Fibroblast of villous mesenchyme (primary cell): ENCODE measurements around the gene ANO2. TPM values are rescaled to one million over a fixed set of nuclear protein-coding genes. Genes with fewer than 3 reads are reported as not detected.

Experiments
- DNase-seq: peaks from one replicate; pipeline ENCODE4 v3.0.0-alpha.2; 2010; ENCODE audit warnings: low read depth
- H3K4me3 ChIP-seq: 2 replicates; pipeline ENCODE4 v1.5.1; 2011; ENCODE audit warnings: low read depth, mild to moderate bottlenecking, low read length
- total RNA-seq: library from RNA; depleted of rRNA; stranded (reverse); fragments of >200 nt; gene quantifications from 2 replicates; pipeline ENCODE4 v1.2.3, GENCODE V29; 2012
- TF ChIP-seq, protein P1 (sequence below): IDR thresholded peaks from 2 replicates; pipeline ENCODE4 v1.5.1; 2012; ENCODE audit warnings: low read depth, mild to moderate bottlenecking, low read length; ENCODE audit not compliant: insufficient read depth

ANO2 gene
- total RNA-seq, 1 donor = 0.43 TPM

DNA sequence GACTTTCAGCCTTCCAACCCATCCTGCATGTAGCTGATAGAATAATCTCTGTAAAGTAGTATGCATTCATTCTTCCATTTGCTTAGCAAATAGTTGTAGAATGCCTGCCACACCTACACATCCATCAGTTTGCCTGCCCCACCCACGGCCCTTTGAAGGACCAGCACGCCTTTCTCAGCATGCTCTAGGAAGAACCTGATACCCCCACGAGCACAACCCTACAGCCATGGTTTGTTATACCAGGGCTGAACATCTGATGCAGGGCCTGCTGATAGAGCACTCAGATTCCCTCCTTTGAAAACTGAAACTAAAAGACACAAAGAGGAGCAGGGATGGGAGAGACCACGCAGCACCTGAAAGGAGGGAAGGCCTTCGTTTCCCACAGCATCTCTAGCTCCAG lies 205.1 kb downstream of the ANO2 start:
- no peak overlapping the region for H3K4me3 ChIP-seq
- TF ChIP-seq, protein P1, sequence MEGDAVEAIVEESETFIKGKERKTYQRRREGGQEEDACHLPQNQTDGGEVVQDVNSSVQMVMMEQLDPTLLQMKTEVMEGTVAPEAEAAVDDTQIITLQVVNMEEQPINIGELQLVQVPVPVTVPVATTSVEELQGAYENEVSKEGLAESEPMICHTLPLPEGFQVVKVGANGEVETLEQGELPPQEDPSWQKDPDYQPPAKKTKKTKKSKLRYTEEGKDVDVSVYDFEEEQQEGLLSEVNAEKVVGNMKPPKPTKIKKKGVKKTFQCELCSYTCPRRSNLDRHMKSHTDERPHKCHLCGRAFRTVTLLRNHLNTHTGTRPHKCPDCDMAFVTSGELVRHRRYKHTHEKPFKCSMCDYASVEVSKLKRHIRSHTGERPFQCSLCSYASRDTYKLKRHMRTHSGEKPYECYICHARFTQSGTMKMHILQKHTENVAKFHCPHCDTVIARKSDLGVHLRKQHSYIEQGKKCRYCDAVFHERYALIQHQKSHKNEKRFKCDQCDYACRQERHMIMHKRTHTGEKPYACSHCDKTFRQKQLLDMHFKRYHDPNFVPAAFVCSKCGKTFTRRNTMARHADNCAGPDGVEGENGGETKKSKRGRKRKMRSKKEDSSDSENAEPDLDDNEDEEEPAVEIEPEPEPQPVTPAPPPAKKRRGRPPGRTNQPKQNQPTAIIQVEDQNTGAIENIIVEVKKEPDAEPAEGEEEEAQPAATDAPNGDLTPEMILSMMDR = no peak
- no peak for DNase-seq

DNA sequence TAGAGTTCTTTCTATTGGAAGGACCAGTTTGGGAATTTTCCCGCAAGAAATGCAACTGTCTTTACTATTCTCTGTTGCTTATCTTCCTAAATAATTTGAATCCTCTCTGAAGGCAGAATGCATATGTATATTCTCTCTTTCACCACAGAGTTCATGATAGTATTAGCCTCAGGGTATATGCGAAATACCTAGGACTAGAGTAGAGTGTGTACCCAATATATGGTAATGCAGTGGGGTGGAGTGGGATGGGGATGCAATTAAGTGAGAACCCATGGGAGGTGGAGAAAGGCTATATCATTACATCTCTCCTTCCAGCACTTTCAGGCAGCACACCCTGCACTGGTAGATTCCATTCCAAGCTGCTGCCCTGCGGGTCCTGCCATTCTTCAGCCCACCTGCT lies 207.3 kb downstream of the ANO2 start:
- DNase-seq = no peak
- TF ChIP-seq, protein P1 = no peak
- no peak overlapping the region for H3K4me3 ChIP-seq

DNA sequence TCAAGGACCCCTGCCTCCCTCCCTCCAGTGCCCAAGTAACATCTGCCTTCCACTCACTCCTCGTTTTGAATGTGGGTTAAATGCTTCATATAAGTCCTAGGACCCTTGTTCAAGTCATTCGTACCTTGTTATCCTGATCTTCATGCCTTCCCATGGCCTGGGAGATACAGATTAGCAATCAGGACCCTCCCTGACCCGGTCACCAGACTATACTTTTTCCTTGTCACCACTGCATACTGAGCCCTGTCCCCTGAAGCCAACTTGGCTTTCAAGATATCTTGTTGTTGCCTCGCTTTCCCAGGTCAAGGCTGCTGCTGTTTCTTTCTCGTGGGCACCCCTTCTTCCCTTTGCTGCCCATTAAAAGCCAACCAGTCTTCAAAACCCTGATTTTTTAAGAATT lies 208.5 kb downstream of the ANO2 start:
- TF ChIP-seq, protein P1 = no peak
- no peak overlapping the region for H3K4me3 ChIP-seq
- no peak for DNase-seq

DNA sequence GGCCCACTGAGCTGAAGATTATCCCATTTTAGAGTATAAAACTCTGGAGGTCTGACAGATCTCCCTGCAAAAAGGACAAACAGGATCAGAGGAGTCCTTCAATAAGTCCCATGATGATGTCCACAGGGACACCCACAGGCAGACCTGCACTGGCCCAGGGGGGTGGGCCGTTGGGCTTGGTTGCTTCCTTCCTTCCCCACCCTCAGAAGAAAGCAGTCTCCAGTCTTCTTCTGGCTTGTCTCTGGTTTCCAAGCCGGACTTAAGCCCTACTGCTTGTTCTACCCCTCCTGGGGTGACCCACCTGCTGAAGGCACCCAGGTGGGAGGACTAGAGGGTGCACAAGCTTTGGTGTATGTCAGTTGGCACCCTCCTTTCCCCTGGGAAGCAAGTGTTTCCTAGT lies 209.0 kb downstream of the ANO2 start:
- DNase-seq = no peak
- TF ChIP-seq, protein P1 = no peak
- no peak overlapping the region for H3K4me3 ChIP-seq

DNA sequence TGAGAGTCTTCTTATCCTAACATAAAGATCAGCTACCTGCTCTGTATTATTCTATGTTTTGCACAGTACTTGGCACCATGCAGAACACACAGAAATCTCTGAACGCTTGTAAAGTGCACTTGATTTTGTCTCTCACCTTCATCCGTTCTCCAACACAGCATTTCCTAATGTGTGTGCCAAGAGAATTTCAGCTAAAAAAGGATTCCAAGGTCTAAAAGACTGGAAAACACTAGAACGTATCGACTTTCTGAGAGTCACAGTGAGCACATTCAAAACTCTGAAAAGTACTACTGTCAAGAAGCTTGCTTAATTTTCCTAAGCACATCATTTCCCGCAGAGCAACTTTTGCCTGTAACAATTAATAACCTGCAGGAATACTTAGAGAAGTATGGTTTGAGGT lies 211.1 kb downstream of the ANO2 start:
- TF ChIP-seq, protein P1 = no peak
- DNase-seq = no peak
- no peak overlapping the region for H3K4me3 ChIP-seq

DNA sequence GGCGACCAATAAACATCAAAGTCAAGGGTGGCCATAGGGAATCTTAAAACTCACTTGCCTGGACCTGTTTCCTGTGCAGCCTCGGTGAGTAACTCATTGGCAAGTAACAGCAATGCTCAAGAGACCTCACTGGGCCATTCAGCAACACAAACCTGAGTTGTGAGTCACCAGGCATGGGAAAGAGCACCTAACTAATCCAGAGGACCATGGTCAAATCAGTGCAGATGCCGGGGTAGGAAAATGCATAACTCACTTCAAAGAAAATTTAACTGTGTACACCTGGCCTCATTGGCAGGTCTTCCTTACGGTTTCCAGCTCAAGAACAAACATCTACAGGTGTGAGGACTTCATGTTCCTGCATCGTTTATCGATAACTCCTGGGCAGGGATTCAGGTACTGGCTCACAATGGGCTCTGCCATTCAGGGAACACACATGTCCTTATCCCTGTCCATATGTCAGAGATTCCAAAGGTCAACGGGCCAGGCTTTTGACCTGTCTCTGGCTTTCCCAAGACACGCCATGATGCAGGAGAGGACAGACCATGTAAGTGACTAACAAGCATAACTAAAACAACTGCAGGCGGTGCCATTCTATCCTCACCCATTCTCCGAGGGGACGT lies 211.8 kb downstream of the ANO2 start:
- TF ChIP-seq, protein P1 = no peak
- H3K4me3 ChIP-seq = no peak overlapping the region
- DNase-seq = no peak

GRCh38 chr12:5730962-5731361 lies 214.1 kb downstream of the ANO2 start:
- TF ChIP-seq, protein P1 = no peak
- no peak overlapping the region for H3K4me3 ChIP-seq
- no peak for DNase-seq
